NCI-H2227 (cell line): Measurements from ENCODE around the gene MVP.
"Not testable (repeated sequence)": the region's sequence is repeated elsewhere in the genome, so short reads cannot be mapped to it uniquely, and the experiment has no call there.

Experiments
- DNase-seq: peaks from one replicate; lab custom pipeline; 2025; ENCODE audit not compliant: unreplicated experiment; lab: John Stamatoyannopoulos, UW

The MVP gene

DNA sequence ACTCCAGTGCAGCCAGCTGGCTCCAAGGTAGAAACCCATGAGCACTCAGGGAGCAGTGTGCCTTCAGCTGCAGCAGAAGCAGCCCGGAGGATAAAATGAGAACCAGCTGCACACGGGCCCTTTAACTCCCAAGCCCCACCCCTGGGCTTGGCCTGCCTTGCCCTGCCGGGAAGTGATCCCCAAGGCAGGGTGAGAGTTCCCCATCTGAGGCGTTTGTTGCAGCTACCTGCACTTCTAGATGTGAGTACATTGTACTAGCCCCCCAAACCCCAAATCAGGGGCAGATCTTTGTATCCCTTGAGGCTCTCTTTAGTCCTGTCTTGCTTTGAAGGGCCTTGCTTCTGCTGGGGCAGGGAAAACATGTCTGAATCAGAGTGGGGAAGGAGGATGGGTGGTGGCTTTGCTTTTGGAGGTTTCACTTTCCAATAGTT, at the start of gene MVP:
Gene MVP, plus strand, starts transcription at position 192 of the 431 bp plus-strand sequence. CDS start 10,088 bp downstream, outside the sequence.
- DNase-seq = peak; percentile 66

DNA sequence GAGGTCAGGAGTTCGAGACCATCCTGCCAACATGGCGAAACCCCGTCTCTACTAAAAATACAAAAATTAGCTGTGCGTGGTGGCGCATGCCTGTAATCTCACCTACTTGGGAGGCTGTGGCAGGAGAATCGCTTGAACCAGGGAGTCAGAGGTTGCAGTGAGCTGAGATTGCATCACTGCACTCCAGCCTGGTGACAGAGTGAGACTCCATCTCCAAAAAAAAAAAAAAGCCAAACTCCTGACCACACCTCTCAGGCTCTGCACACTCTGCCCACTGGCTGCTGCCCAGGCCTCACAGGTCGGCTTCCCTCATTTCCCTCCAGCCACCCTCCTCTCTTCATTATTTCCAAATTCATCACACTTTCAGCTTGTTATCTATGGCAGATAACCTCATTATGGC, 47.9 kb upstream of the MVP start:
- DNase-seq = not testable (repeated sequence)

DNA sequence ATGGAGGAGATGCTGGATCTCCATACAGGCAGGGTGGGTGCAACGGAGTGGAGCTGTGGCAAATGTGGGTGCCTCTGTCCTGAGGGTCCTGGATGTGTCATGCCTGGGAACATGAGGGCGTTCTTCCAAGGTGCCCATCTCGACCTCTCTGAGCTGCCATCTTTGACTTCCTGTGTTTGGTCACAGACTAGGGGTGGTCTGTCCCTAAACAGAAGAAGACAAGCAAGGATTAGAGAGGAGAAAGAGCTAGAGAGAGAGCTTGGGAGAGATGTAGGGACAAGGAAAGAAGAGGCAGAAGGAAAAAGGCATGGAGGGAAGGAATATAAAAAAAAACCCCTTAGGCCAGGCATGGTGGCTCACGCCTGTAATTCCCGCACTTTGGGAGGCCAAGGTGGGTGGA, 45.5 kb upstream of the MVP start:
- DNase-seq = no peak

DNA sequence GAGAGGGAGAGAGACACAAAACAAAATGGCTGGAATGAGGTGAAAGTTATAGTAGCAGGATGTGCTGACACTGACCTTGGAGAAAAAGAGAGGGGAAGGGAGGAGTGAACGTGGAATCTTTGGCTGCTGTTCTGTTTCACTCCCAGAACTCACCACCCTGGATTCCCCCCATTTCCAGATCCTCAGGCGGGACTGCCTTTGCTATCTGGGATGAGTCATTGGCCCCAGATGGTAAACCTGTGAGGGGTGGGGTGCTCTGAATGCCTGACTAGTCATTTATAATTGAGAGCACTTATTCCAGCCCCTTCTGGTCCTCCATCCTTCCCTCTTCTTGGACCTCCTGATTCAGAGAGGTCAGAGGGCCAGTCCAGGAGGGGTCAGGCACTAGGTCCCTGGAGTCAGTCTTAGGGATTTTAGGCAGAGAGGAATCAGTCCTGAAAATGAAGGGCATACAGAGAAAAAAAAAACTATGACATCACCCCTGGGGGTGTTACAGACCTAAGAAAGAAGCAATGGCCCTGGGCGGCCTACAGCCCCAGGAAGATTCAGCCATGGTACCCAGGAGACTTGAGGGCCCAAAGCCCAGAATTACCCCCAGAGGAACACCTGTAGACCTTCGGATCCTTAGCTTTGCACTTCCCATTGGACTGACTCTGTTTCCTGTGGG, 44.4 kb upstream of the MVP start:
- no peak for DNase-seq

DNA sequence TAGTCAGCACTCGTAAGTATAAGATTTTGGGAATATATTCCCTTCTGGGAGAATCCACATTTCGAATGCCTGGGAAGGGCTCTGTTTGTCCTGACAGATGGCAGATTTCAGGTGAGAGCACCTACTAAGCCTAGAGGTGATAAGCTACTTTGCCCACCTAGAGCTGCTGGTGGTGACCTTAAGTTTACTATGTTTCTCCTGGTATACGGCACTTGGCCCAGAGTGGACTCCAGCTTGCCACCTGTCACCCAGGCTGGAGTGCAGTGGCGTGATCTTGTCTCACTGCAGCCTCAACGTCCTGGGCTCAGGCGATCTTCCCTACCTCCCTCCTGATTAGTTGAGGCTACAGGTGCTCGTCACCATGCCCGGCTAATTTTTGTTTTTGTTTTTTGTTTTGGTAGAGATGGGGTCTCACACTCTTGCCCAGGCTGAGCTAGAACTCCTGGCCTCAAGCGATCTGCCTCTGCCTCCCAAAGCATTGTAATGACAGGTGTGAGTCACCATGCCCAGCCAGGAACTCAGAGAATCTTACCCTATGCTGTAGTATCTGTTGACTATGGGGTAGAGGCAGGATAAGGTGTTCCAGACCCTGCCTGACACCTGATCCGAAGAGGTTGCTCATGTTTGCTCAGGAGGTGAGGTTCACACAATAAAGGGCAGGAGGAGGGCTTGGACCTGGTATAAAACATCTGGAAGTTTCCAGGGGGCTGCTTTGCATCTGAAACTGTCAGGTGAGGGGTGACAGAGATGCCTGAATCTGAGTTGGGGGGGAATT, 42.5 kb upstream of the MVP start, which contains the start of gene ZG16:
Gene ZG16, plus strand, starts transcription at position 681 of the 775 bp plus-strand sequence. CDS start 1,011 bp downstream, outside the sequence.
- DNase-seq = no peak

DNA sequence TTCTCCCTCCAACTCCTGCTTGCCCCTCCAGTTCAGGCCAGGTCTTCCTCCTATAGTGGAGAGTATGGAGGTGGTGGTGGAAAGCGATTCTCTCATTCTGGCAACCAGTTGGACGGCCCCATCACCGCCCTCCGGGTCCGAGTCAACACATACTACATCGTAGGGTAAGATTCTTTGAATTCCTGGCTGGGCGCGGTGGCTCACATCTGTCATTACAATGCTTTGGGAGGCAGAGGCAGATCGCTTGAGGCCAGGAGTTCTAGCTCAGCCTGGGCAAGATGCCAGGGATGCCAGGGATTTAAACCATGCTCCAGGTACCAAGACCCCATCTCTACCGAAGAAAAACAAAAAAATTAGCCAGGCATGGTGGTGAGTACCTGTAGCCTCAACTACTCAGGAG, 40.8 kb upstream of the MVP start:
- DNase-seq = no peak

DNA sequence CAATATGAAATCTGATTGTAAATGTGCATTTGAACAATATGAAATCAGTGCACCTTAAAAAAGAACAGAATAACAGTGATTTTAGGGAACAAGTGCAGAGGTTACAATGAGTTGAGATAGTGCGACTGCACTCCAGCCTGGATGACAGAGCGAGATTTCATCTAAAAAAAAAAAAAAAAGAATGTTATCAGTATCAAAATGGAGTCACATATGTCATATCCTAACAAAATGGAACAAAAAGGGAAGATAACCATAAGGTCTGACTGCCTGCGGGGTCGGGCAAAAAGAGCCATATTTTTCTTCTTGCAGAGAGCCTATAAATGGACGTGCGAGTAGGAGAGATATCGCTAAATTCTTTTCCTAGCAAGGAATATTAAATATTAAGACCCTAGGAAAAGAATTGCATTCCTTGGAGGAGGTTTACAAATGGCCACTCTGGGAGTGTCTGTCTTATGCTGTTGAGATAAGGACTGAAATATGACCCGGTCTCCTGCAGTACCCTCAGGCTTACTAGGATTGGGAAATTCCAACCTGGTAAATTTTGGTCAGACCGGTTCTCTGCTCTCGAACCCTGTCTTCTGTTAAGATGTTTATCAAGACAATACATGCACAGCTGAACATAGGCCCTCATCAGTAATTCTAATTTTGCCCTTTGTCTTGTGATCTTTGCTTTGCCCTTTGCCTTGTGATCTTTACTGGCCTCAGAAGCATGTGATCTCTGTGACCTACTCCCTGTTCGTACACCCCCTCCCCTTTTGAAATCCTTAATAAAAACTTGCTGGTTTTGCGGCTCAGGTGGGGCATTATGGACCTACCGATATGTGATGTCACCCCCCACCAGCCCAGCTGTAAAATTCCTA, 36.9 kb upstream of the MVP start:
- DNase-seq = not testable (repeated sequence)

DNA sequence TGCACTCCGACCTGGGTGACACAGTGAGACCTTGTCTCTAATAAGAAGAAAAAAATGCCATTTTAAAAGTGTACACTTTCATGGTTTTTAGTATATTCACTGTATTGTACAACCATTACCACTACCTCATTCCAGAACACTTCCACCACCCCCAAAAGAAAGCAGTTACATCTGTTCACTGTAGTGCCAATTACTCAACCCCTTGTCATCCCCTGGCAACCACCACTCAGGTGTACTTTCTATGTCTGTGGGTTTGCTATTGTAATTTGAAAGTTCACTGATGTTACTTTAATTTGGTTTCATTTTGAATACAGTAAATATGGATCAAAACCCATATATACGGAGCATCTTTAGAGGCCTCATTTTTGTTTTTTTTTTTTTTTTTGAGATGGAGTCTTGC, 36.1 kb upstream of the MVP start:
- no peak for DNase-seq

DNA sequence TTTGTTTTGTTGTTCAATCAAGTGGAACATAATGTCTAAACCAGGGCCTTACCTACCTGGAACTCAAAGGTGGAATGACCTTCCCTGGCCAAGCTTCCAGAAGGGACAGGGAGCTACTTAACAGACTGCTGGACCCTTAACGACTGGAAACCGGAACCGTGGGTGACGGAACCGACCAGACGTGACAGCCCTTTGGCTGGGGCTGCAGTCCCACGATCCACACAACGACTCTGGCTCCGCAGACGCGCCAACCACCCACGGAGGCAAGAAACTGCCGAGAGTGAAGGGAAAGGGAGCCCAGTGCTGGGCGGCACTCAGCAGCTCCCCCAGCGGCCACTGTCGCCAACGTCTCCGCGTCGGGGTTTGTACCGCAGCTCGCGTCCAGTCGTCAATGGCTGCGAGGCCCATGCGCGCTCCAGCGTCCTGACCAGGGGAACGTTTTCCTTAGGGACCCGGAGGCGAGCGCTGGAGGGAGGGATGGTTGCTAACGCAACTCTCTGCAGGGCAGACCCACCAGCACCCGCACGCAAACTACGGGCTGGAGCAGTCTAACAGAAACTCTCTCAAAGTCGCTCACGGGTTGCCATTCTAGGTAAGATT, 35.3 kb upstream of the MVP start:
- DNase-seq = no peak

DNA sequence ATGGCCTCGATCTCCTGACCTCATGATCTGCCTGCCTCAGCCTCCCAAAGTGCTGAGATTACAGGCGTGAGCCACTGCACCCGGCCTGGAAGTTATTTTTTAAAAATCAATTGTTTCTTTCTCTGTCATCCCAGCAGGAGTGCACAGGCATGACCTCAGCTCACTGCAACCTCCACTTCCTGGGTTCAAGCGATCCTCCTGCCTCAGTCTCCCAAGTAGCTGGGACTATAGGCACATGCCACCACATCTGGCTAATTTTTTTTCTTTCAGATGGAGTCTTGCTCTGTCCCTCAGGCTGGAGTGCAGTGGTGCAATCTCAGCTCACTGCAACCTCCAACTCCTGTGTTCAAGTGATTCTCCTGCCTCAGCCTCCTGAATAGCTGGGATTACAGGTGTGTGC, 33.1 kb upstream of the MVP start:
- DNase-seq = not testable (repeated sequence)

DNA sequence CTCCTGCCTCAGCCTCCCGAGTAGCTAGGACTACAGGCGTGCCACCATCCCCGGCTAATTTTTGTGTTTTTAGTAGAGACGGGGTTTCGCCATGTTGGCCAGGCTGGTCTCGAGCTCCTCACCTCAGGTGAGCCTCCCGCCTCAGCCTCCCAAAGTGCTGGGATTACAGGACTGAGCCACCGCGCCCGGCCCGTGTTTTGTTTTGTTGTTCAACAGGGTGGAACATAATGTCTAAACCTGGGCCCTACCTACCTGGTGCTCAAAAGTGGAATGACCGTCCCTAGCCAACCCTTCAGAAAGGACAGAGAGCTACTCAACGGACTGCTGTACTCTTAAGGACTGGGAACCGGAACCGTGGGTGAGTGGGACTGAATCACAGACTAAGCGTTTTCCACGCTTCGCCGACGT, 30.5 kb upstream of the MVP start:
- DNase-seq = no peak

DNA sequence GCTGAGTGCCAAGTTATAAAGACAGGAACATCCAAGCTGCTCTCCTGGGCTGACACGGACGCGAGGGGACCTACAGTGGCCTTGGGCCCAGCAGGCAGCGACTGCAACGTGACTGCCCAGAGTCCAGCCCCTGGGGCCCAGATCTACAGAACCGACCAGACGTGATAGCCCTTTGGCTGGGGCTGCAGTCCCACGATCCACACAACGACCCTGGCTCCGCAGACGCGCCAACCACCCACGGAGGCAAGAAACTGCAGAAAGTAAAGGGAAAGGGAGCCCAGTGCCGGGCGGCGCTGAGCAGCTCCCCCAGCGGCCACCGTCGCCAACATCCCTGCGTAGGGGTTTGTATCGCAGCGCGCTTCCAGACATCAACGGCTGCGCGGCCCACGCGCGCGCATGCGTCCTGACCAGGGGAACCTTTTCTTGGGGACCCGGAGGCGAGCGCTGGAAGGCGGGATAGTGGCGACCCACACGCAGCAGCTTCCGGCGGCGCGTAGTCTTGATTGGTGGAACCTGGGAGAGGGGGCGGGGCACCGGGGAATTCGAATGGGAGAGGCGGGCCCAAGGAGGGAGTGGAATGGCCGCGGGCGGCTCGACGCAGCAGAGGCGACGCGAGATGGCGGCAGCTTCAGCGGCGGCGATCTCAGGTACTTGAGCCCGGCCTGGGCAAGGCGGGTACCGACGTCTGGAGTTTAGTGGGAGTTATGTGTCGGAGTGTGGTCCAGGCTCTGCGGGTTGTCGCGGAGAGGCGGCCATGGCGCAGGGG, 29.9 kb upstream of the MVP start, which contains the start of gene KIF22:
Gene KIF22, plus strand, starts transcription at position 569 of the 766 bp plus-strand sequence. Its CDS starts 9 bp downstream, at position 578.
- peak; percentile 99 for DNase-seq

DNA sequence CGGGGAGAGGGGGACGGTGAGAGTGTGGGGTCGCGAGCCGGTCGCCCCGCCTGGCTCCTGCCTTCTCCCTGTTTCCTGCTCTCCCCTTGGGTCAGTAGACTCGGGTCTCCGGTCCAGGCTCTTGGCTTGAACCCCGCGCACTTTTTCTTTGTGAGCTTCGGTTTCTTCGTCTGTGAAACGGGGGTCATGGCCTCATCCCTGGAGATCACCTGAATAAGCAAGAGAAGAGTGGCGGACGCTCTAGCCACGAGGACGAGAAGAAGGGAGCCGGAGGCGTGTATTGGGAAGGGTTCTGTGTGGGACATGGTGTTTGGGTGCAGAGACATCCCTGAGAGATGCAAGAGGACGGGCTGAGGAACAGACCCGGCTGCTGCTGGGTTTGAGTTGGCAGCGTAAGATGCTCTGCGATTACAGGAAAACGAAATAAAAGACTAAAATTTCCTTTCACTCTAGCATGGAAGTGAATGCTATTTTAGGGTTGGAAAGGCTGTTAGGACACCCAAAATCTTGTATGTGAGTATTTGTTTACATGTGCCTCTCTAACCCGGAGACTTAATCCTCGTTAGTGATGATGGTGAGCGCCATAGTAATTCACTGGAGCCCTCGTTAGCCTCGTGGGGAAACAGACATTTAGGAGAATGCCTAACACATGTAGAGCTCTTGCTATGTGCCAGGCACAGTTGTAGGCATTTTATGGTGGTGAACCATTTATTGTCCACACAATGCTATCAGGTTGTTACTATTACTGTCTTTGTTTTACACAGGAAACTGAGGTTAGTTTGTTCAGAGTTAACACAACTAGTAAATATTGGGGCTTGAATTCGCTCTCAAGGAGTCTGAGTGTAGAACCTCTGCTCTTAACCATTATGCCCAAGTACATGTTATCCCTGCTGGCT, 29.1 kb upstream of the MVP start:
- DNase-seq = no peak

DNA sequence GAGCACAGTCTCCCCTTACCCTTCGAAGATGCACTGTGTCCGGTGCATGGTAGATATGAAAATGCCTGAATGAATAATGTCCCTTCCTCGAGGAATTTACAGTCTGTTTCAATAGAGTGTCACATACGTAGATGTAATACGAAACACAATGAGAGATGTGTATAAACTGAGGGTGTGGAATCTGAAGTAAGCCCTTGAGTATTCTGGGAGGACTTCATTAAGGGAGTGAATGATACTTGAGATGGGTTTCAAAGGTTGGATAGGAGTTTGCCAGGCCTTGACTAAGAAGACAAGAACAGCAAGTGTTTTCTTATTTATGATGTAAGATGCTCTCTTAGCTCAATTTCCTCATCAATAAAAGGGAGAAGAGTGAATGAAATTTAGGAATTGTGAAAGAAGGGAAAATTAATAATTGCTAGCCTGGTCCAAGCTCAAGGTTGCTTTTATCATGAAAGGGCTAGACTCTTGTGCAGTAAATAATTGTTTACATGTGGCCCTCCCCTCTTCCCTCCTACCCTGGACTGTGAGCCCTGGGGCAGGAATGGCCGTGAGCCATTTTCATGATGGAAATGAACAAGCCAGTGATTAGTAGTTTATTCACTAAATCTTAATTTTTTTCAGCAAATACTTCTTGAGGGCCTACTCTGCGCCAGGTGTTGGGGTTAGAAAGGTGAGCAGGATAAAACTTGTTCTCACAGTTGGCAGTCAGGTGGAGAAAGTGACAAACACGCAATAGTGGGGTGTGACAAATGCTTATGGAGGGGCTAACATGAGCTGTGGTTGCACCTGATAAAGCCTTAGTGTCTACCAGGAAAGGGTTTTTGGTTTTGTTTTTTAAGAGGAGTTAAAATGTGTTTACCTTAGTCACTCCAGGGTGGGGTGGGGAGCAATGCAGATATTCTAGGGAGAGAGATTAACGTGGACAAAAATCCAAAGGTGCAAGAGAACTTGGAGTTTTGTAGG, 28.1 kb upstream of the MVP start:
- no peak for DNase-seq

DNA sequence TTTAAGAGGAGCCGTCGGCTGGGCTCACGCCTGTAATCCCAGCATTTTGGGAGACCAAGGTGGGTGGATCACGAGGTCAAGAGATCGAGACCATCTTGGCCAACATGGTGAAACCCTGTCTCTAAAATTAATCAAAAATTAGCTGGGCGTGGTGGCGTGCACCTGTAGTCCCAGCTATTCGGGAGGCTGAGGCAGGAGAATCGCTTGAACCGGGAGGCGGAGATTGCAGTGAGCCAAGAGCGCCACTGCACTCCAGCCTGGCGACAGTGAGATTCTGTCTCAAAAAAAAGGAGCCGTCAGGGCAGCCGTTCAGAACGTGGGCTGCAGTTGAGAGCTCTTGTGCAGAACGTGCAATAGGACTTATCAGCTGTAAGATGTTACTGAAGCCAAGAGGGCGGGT, 27.1 kb upstream of the MVP start:
- DNase-seq = not testable (repeated sequence)

DNA sequence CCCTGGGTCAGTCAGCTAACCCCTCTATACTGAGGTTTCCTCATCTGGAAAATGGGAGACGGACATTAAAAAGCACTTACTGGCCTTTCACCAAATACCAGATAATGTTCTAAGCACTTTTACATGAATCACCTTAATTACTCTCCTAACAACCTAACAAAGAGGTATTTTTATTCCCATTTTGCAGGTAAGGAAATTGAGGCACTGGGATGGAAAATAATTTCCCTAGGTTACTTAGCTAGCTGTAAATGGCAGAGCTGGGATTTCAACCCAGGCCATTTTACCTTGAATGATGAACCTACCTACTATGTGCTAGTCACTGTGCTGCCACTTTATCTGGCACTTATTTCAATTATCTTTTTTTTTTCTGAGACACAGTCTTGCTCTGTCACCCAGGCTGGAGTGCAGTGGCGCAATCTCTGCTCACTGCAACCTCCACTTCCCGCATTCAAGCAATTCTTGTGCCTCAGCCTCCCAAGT, 26.0 kb upstream of the MVP start:
- no peak for DNase-seq

DNA sequence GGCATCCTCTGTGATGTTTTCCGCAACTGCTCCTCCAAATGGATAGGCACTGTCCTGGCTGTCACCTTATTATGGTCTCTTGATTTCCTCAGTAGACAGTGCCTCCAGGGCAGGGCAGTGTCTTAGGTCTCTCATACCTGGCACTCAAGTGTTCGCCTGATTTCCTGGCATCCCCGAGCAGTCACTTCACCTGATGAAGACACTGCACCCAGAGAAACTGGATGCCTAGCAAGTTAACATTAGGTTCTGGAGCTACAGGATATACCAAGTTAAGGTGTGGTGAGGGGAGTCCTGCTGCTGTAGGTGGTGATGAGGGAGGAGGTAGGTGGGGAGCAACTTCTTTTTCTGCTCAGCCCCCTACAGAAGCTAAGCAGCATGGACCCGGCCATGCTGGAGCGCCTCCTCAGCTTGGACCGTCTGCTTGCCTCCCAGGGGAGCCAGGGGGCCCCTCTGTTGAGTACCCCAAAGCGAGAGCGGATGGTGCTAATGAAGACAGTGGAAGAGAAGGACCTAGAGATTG, 17.8 kb upstream of the MVP start:
- no peak for DNase-seq

DNA sequence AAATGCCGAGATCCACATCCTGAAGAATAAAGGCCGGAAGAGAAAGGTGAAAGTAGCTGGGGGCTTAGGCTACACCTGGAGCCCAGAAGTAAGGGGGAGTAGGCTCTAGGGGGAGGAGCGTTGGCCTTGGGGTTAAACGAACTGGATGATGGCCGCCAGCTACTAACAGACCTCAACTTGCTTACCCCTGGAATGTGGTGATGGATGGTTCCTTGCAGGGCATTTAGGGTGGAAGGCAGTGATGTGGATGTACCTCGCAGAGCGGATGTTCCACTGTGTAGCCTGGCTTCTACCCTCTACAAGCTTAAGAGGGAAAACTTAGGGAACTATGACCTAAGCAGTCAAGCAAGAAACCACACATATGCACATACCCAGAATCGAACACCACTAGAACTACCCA, 16.2 kb upstream of the MVP start:
- DNase-seq = no peak
